ENCODE data around the gene PTCD2. TPM values are rescaled to one million over a fixed set of nuclear protein-coding genes. Genes with fewer than 3 reads are reported as not detected.
"Not testable (repeated sequence)": the region's sequence is repeated elsewhere in the genome, so short reads cannot be mapped to it uniquely, and the experiment has no call there.

PTCD2 gene
- total RNA-seq, 1 donor from 2014 or later, result 18.2 TPM

- TF ChIP-seq CTCF (IDR thresholded peaks at IDR 0.05; ENCODE audit: borderline replicate concordance), result peak; percentile 44
- intact Hi-C loops (cut with micrococcal nuclease), result no loop called here
- peaks cover 29% of the 10 kb centered on the region for H3K9me3 ChIP-seq (replicated peaks)
- H3K36me3 ChIP-seq, result no peaks in the 10 kb centered on the region
- H3K4me3 ChIP-seq, result no peak overlapping the region
- H3K27me3 ChIP-seq (ENCODE audit: low read depth), result no peaks in the 10 kb centered on the region
- H3K4me1 ChIP-seq, result peaks cover 20% of the 10 kb centered on the region
- peak; percentile 21 for DNase-seq
- peak overlapping the region; percentile 72 for H3K27ac ChIP-seq (replicated peaks)
Measured at GRCh38 chr5:72402959-72403628, 82.9 kb downstream of the PTCD2 start.

- H3K27me3 ChIP-seq (ENCODE audit: low read depth); H3K27ac ChIP-seq (replicated peaks); H3K4me3 ChIP-seq; DNase-seq; intact Hi-C loops (cut with micrococcal nuclease); H3K36me3 ChIP-seq: not testable (repeated sequence)
- H3K9me3 ChIP-seq (replicated peaks), result peaks cover 29% of the 10 kb centered on the region
- H3K4me1 ChIP-seq, result peaks cover 20% of the 10 kb centered on the region
Measured at GRCh38 chr5:72404771-72405170, 84.6 kb downstream of the PTCD2 start.

- intact Hi-C loops (cut with micrococcal nuclease), result no loop called here
- no peaks in the 10 kb centered on the region for H3K36me3 ChIP-seq
Measured at GRCh38 chr5:72407078-72407477, 86.9 kb downstream of the PTCD2 start.

GRCh38 chr5:72407541-72407940 is 87.4 kb downstream of the PTCD2 start:
- DNase-seq, result no peak
- intact Hi-C loops (cut with micrococcal nuclease), result no loop called here
- Histone ChIP-seq H3K27ac (replicated peaks) (no peak overlapping the region), H3K4me1 (peaks cover 13% of the 10 kb centered on the region), H3K36me3 (no peaks in the 10 kb centered on the region), H3K9me3 (replicated peaks) (peaks cover 8% of the 10 kb centered on the region), H3K27me3 (ENCODE audit: low read depth) (no peaks in the 10 kb centered on the region), H3K4me3 (no peak overlapping the region)
- no peak for TF ChIP-seq CTCF (IDR thresholded peaks at IDR 0.05; ENCODE audit: borderline replicate concordance)

More at GRCh38 chr5:72407078-72407477, 86.9 kb downstream of the PTCD2 start:
- Histone ChIP-seq H3K9me3 (replicated peaks) (peaks cover 11% of the 10 kb centered on the region), H3K4me1 (peaks cover 18% of the 10 kb centered on the region), H3K27ac (replicated peaks) (no peak overlapping the region), H3K4me3 (no peak overlapping the region), H3K27me3 (ENCODE audit: low read depth) (no peaks in the 10 kb centered on the region)
- no peak for DNase-seq
- no peak for TF ChIP-seq CTCF (IDR thresholded peaks at IDR 0.05; ENCODE audit: borderline replicate concordance)

- no peak for TF ChIP-seq CTCF (IDR thresholded peaks at IDR 0.05; ENCODE audit: borderline replicate concordance)
- no peak for DNase-seq
- peaks cover 8% of the 10 kb centered on the region for H3K9me3 ChIP-seq (replicated peaks)
- H3K4me1 ChIP-seq, result peaks cover 8% of the 10 kb centered on the region
- H3K4me3 ChIP-seq, result no peak overlapping the region
- no peaks in the 10 kb centered on the region for H3K27me3 ChIP-seq (ENCODE audit: low read depth)
- H3K27ac ChIP-seq (replicated peaks), result no peak overlapping the region
- H3K36me3 ChIP-seq, result no peaks in the 10 kb centered on the region
- intact Hi-C loops (cut with micrococcal nuclease), result no loop called here
Measured at GRCh38 chr5:72408127-72408526, 88.0 kb downstream of the PTCD2 start.

- intact Hi-C loops (cut with micrococcal nuclease), result no loop called here
- Histone ChIP-seq H3K4me3 (no peak overlapping the region), H3K27me3 (ENCODE audit: low read depth) (no peaks in the 10 kb centered on the region), H3K4me1 (peaks cover 4% of the 10 kb centered on the region), H3K27ac (replicated peaks) (no peak overlapping the region), H3K9me3 (replicated peaks) (peaks cover 8% of the 10 kb centered on the region), H3K36me3 (no peaks in the 10 kb centered on the region)
- TF ChIP-seq CTCF (IDR thresholded peaks at IDR 0.05; ENCODE audit: borderline replicate concordance), result no peak
- no peak for DNase-seq
Measured at GRCh38 chr5:72408603-72409002, 88.4 kb downstream of the PTCD2 start.
